HG03571 (cell line): Measurements from ENCODE around the gene RABGGTA.

Source experiments
- ATAC-seq: cut with Tn5 transposase; IDR thresholded peaks from one replicate; pipeline ENCODE4 v1.9.1; 2021; ENCODE audit not compliant: unreplicated experiment

The RABGGTA gene, protein sequence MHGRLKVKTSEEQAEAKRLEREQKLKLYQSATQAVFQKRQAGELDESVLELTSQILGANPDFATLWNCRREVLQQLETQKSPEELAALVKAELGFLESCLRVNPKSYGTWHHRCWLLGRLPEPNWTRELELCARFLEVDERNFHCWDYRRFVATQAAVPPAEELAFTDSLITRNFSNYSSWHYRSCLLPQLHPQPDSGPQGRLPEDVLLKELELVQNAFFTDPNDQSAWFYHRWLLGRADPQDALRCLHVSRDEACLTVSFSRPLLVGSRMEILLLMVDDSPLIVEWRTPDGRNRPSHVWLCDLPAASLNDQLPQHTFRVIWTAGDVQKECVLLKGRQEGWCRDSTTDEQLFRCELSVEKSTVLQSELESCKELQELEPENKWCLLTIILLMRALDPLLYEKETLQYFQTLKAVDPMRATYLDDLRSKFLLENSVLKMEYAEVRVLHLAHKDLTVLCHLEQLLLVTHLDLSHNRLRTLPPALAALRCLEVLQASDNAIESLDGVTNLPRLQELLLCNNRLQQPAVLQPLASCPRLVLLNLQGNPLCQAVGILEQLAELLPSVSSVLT

DNA sequence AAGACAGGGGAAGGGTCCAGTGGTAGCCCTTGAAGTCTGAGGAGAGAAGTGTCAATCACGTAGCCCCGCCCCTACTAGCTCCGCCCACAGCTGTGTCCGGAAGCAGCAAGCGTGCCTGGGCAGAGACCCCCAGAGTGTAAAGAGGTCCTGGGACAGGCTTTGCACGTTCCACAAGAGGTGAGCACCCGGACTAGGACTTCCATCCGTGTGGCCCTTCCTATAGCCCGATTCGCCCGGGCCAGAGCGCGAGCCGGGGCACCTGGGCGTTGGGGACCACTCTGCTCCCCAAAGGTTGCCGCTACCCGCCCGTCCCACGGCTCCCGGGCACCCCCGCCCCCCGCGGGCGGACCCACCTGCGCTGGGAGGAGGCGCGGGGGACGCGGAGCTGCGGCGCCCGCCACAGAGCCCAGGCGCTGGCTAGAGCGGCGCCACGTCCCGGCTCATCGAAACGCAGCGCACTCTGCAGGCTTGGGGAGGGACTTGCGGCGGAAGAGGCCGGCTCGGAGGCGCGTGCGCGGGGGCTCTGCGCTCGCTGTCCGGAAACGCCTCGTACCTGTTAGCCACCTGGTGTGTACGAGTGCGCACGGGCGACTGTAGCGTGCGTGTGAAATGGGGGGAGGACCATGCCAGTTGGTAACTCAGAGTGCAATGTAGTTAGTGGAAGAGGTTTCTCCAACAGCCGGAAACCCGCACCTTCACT, at the start of gene RABGGTA:
Gene RABGGTA (minus strand): TSS at position 464 of the 700 bp plus-strand sequence. CDS start 482 bp downstream, outside the sequence.
- peak; percentile 75 for ATAC-seq

DNA sequence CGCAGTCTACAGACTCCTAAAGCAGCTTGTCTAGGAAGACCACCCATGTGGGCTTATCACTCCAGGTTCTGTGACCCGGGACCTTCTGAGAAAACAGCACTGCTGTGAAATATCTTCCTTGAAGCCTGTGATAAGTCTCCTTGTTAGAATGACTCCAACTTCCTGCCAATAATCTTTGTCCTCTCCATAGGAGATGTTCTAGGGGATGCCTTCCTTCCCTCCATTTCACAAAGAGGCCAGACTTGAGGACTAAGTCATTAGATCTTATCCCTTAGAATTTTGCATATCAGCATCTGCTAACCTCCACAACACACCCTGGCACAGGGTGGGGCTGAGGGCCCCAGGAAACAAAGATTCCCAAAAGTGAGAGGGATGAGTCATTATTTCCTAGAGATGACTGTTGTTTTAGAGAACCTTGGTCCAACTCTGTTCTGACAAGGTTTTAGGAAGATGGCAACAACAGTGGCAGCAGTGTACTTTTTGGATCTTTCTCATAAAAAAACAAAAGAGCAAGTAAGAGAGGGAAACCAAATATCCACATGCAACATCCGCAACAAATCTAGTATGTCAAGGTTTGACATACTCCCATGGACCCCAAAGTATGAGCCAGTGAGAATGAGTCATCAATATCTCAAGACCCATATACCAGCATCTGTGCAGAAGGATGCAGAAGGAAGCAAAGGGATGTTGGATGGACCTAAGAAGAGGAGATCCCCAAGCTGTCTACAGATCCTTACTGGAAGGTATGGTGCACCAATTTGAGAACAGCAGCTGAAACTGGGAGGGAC, 45.9 kb upstream of the RABGGTA start:
- ATAC-seq, result no peak

DNA sequence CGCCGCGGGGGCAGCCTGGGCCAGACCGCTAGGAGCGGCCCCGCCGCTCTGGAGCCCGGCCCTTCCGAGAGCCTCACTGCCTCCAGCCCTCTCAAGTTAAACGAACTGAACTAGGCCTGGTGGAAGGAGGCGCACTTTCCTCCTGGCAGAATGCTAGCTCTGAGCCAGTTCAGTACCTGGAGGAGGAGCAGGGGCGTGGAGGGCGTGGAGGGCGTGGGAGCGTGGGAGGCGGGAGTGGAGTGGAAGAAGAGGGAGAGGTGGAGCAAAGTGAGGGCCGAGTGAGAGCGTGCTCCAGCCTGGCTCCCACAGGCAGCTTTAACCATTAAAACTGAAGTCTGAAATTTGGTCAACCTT, 45.2 kb upstream of the RABGGTA start:
- no peak for ATAC-seq

DNA sequence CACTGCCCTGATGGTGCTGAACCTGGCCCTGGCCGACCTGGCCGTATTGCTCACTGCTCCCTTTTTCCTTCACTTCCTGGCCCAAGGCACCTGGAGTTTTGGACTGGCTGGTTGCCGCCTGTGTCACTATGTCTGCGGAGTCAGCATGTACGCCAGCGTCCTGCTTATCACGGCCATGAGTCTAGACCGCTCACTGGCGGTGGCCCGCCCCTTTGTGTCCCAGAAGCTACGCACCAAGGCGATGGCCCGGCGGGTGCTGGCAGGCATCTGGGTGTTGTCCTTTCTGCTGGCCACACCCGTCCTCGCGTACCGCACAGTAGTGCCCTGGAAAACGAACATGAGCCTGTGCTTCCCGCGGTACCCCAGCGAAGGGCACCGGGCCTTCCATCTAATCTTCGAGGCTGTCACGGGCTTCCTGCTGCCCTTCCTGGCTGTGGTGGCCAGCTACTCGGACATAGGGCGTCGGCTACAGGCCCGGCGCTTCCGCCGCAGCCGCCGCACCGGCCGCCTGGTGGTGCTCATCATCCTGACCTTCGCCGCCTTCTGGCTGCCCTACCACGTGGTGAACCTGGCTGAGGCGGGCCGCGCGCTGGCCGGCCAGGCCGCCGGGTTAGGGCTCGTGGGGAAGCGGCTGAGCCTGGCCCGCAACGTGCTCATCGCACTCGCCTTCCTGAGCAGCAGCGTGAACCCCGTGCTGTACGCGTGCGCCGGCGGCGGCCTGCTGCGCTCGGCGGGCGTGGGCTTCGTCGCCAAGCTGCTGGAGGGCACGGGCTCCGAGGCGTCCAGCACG, 44.6 kb upstream of the RABGGTA start:
- ATAC-seq, result no peak

DNA sequence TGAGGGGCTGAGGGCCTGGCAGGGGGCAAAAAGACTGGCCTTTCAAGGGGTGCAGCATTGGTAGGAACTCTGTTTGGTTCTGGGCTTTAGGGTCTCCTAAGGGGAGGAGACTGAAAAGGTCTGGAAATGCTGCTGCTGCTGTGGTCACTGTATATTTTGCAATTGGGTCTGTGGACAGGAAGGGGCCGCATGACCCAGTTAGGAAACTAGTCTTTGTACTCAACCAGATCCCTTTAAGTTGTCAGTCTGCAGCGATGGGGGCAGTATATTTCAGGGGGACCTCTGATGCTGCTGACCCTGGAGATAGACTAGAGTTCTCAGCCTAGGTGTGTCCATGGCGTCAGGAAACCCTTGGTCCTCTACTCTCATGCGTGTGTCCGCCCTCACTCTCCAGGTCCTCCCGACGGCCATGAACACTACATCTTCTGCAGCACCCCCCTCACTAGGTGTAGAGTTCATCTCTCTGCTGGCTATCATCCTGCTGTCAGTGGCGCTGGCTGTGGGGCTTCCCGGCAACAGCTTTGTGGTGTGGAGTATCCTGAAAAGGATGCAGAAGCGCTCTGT, 43.9 kb upstream of the RABGGTA start:
- ATAC-seq, result no peak

DNA sequence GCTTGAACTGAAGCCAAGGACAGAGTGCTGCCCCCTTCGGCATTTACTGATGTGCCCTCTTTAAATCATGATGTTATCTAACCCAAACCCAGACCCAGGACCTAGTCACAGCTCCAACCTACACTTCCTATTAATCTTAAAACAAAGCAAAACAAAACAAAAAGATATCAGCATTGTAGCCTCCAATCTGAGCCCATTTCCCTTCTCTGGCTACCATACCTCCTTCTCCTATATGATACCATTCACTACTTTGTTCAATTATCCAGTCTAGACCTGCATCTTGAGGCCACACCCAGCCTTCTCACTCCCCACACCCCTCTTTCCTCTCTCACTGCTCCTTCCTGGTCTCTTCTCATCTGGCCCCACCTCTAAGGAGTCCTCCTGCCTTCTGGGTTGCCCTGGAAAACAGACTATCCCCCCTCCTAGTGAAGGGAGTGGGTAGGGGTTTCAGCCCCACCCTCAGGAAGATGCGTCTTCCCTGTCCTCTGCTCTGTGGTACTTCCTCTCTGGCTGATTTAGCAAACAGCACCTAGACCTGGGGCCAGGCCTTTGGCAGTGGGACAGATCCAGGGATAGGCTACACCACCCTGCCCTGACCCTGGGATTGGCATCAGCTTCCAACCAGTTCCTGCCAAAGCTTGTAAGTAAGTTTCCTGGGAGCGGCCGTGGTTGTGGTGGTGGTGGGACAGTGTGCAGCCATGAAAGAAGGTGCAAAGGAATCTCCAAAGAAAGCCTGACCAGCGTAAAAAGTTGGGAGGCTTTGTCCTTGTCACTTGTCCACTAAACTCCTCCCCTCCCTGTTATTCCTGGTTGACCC, 43.2 kb upstream of the RABGGTA start:
- no peak for ATAC-seq

DNA sequence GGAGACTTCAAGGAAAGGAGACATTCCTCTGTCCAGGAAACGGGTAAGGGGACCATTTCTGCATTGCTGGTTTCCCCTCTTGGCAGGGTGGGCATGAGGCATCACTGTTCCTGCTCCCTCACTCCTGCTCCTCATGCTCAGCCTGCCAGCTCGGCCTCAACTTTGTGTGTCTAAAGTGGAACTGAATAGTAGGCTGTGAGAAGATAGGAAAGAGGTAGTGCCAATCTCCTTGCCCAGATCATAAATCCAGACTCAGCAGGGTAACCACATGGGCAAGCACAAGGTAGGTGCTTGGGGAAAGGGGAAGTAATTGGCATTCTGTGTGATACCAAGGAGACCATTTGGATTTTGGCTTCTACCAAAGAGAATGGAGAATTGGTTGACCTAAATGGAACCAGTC, 42.5 kb upstream of the RABGGTA start:
- no peak for ATAC-seq

DNA sequence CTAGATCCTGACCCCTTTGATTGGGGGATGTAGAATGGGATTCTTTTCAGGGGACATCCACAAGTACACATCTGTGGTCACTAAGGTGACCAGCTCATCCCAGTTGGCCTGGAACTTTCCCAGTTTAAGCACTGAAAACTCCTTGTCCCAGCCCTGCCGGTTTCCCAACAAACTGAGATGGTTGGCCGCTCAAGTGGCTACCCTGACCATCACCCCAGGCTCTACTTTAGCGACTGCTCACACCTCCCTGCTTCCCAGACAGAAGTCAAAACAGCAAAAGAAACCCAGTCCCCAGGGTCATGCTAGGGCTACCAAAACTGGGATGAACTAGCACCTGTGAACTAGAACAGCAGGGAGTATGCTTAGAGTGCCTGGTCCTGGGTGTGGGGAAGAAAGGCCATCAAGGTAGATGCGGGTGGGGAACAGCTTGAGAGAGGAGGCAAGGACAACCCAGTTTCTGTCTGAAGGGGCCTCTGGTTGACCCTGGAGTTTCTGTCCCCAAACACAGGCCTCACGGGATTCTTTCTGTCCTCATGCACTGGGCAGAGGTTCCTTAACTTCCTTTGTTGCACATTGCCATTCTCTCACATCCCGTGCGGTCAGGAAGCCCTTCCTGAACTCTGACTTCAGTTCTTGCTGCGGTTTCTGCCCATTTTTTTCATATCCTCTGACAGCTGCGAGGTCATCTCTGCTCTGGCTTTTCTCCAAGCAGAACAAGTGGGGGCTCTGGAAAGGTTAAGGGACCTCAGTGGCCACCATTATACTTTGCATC, 41.5 kb upstream of the RABGGTA start:
- ATAC-seq, result no peak

DNA sequence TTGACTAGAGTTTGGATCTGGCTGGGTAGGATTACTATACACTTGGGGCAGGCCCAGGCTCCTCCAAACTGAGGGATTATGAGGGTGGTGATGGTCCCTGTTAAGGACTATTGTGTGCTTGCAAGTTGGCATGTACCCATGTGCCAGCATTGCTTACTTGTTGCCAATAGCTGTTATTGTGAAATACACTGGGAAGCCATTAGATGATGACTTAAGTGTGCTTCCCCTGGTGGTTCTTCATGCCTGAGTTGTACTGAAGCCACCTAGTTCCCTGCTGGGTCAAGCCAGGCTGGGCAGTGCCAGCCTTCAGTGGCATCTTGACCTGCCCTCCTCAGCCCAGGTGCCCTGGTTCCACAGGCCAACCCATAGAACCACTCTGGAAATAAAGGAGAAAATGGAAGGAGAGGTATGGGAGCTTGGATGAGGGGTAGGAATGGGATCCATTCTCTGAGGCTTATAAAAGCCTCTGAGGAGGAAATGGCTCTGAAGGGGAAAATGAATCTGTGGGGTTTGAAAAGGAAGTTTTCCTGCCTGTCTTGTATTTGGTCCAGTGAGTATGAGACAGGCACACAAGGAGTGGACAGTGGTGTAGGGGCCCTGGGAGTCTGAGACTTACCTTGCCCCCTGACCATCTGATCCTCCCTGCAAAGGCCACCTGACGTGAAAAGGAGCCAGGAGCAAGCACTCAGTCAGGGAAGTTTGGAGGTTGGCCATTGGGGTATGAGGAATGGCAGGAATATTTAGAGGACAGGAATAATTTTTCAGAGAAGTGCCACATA, 40.6 kb upstream of the RABGGTA start:
- no peak for ATAC-seq

DNA sequence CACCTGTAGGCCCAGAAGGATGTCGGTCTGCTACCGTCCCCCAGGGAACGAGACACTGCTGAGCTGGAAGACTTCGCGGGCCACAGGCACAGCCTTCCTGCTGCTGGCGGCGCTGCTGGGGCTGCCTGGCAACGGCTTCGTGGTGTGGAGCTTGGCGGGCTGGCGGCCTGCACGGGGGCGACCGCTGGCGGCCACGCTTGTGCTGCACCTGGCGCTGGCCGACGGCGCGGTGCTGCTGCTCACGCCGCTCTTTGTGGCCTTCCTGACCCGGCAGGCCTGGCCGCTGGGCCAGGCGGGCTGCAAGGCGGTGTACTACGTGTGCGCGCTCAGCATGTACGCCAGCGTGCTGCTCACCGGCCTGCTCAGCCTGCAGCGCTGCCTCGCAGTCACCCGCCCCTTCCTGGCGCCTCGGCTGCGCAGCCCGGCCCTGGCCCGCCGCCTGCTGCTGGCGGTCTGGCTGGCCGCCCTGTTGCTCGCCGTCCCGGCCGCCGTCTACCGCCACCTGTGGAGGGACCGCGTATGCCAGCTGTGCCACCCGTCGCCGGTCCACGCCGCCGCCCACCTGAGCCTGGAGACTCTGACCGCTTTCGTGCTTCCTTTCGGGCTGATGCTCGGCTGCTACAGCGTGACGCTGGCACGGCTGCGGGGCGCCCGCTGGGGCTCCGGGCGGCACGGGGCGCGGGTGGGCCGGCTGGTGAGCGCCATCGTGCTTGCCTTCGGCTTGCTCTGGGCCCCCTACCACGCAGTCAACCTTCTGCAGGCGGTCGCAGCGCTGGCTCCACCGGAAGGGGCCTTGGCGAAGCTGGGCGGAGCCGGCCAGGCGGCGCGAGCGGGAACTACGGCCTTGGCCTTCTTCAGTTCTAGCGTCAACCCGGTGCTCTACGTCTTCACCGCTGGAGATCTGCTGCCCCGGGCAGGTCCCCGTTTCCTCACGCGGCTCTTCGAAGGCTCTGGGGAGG, 39.5 kb upstream of the RABGGTA start, which contains the start of gene LTB4R:
Gene LTB4R (plus strand): TSS at position 857 of the 959 bp plus-strand sequence. CDS start 4,150 bp downstream, outside the sequence.
- ATAC-seq, result peak; percentile 64

DNA sequence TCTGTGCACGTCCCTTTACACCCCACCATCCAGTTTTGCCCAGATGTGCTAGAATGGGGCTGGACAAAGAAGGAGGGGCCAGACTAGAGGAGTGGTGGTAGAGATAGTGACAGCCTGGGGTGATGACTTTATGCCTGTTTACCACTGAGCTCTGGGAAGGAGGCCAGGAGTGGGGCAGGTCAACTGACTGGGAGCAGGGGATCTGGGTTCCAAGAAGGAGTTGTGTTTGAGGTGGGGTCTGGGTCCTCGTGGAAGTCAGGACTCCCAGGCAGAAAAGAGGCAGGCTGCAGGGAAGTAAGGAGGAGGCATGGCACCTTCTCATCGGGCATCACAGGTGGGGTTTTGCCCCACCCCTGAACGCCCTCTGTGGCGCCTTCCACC, 38.9 kb upstream of the RABGGTA start:
- ATAC-seq, result no peak

DNA sequence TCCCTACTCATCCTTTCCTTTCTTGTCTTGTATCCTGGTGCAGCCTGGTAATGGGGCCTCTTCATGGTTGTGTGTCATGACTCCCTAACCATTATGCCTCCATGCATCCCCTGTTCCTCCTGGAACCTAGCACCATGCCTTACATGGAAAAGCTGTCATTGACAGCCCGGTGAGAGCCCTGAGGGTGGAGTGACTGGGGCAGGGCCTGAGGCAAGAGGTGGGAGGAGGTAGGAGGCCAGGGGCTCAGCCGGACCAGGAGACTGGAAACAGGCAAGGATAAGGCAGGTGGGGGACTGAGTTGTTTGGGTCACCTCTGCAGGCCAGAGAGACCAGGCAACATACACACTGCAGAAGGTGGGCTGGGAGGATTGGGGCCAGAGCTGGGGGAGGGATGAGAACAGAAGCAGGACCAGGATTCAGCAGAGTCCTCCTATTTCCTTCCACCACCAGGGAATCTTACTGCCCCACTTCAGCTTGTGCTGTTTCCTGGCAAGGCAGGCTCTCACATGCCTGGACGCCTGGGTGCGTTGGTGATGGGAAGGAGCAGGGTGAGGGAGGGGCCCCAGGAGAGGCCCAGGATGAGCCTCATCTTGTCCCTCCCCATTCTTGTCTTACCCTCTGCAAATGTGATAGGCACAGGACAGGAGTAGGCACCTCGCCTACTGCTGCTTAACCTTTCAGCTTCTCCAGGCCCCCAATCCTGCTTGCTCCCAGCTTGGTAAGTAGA, 38.3 kb upstream of the RABGGTA start, which contains the start of gene LTB4R2:
Gene LTB4R2 (plus strand): TSS at position 603 of the 727 bp plus-strand sequence. CDS start 525 bp downstream, outside the sequence.
- no peak for ATAC-seq

DNA sequence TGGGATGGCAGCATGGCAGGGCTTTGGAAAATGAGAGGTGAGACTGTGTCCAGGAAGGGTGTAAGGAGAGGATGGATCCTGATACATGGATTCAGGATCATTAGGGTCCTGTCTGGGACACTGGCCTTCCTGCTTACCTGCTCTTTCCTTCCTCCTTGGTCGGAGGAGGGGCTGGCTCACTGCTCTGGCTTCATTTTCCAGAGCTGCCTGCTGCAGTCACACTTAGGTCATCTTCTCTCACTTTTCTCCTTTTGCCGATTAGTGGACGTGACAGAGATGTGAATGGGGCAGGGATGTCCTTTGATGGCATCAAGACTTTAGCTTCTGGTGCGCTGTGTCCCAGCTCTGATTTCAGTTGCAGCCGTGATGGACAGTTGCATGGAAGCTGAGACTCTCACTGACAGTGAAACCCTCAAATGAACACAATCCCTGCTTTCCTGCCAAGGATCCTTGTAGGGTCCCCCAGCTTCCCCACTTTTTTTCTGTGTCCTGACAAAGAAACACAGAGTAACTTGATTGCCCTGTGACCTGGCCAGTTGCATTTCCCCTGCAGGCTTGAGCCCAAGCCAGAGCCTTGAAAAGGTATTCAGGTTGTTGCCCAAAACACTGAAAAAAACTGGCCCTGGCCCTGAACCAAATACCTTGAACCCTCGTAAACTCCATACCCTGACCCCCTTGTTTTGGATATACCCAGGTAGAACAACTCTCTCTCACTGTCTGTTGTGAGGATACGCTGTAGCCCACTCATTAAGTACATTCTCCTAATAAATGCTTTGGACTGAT, 37.1 kb upstream of the RABGGTA start:
- no peak for ATAC-seq

DNA sequence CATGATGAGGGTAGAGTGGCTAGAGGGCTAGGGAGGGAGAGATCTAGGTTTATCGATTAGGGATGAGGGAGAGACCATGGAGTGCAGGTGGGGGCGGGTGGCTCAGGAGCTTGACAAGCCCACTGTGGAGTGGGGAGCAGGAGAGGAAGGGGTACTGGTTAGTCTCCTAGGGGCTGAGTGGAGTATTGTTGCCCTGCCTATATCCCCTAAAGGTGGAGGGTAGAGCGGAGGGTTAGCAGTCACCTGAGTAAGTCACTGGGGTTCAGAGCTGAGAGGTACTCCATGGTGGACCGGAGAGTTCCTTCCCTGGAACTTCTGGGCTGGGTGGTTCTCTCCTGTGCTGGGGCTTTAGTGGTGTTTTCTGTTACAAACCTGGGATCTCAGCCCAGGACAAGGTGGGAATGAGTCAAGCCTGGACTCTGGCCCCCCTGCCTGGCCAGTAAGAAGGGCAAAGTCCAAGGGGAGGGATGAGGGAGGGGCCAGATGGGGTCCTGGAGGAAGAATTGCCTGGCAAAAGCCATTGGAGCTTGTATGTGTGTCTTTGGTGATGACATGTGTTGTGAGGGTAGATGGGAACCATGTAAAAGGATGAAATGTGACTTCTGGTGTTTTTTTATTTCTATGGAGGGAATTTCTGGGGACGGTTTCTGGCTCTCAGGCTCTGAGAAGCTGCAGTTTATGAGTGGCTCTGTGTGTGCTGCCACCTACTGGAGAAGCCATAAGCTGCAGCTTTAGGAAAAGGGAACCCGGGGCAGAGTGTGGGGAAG, 36.4 kb upstream of the RABGGTA start, which contains the start of gene CIDEB:
Gene CIDEB (minus strand): TSS at position 403 of the 767 bp plus-strand sequence. CDS start 119 bp downstream, at position 284.
- no peak for ATAC-seq
